Ishikawa (cell line): ENCODE measurements around the gene TGM2.

Experiments
- CEBPB ChIP-seq: IDR thresholded peaks from 2 replicates; pipeline ENCODE4 v1.6.1; 2012
- CREB1 ChIP-seq: IDR thresholded peaks from 2 replicates; pipeline ENCODE4 v1.6.1; 2012; ENCODE audit warnings: low read depth
- EGR1 ChIP-seq: IDR thresholded peaks from 2 replicates; pipeline ENCODE4 v1.6.1; 2012
- EP300 ChIP-seq: IDR thresholded peaks from 2 replicates; pipeline ENCODE4 v1.6.1; 2012; ENCODE audit warnings: borderline replicate concordance
- FOXM1 ChIP-seq: IDR thresholded peaks from 2 replicates; pipeline ENCODE4 v1.6.1; 2012; ENCODE audit warnings: low read depth, borderline replicate concordance
- MAX ChIP-seq: IDR thresholded peaks from 2 replicates; pipeline ENCODE4 v1.6.1; 2012
- NFIC ChIP-seq: IDR thresholded peaks from 2 replicates; pipeline ENCODE4 v1.6.1; 2012
- RAD21 ChIP-seq: IDR thresholded peaks from 2 replicates; pipeline ENCODE4 v1.6.1; 2012; ENCODE audit warnings: low read depth
- REST ChIP-seq: IDR thresholded peaks from 2 replicates; pipeline ENCODE4 v1.6.1; 2012; ENCODE audit warnings: low read depth, mild to moderate bottlenecking
- TAF1 ChIP-seq: IDR thresholded peaks from 2 replicates; pipeline ENCODE4 v1.6.1; 2012; ENCODE audit warnings: low read depth, mild to moderate bottlenecking
- TCF12 ChIP-seq: IDR thresholded peaks from 2 replicates; pipeline ENCODE4 v1.6.1; 2012; ENCODE audit warnings: low read depth
- TEAD4 ChIP-seq: IDR thresholded peaks from 2 replicates; pipeline ENCODE4 v1.6.1; 2012
- USF1 ChIP-seq: IDR thresholded peaks from 2 replicates; pipeline ENCODE4 v1.6.1; 2012
- YY1 ChIP-seq: IDR thresholded peaks from 2 replicates; pipeline ENCODE4 v1.6.1; 2012; ENCODE audit warnings: low read depth
- ZBTB7A ChIP-seq: IDR thresholded peaks from 2 replicates; pipeline ENCODE4 v1.6.1; 2012; ENCODE audit warnings: low read depth

TGM2 gene

GRCh38 chr20:38210741-38211140, 45.7 kb upstream of the TGM2 start:
- no peak for TF ChIP-seq CEBPB
- no peak for TF ChIP-seq TAF1
- no peak for TF ChIP-seq NFIC
- TF ChIP-seq YY1, result no peak
- no peak for TF ChIP-seq MAX
- TF ChIP-seq USF1, result no peak
- no peak for TF ChIP-seq TEAD4
- no peak for TF ChIP-seq EGR1
- TF ChIP-seq EP300, result no peak
- TF ChIP-seq ZBTB7A, result no peak
- no peak for TF ChIP-seq RAD21
- TF ChIP-seq CREB1, result no peak
- no peak for TF ChIP-seq FOXM1
- TF ChIP-seq REST, result no peak
- TF ChIP-seq TCF12, result no peak

GRCh38 chr20:38209736-38210405, 44.8 kb upstream of the TGM2 start:
- TF ChIP-seq TAF1, result no peak
- TF ChIP-seq FOXM1, result no peak
- no peak for TF ChIP-seq EGR1
- no peak for TF ChIP-seq EP300
- TF ChIP-seq CREB1, result no peak
- no peak for TF ChIP-seq YY1
- TF ChIP-seq MAX, result no peak
- TF ChIP-seq CEBPB, result no peak
- no peak for TF ChIP-seq RAD21

GRCh38 chr20:38209054-38209675, 44.1 kb upstream of the TGM2 start:
- TF ChIP-seq EGR1, result no peak
- no peak for TF ChIP-seq CEBPB
- TF ChIP-seq TCF12, result no peak
- no peak for TF ChIP-seq REST
- TF ChIP-seq NFIC, result no peak
- TF ChIP-seq RAD21, result no peak
- no peak for TF ChIP-seq TEAD4

GRCh38 chr20:38208523-38208922, 43.5 kb upstream of the TGM2 start:
- TF ChIP-seq FOXM1 (no peak), TAF1 (no peak), CEBPB (no peak), RAD21 (no peak), REST (no peak), EGR1 (no peak), TEAD4 (no peak), ZBTB7A (no peak), NFIC (no peak), TCF12 (no peak), USF1 (no peak), CREB1 (no peak), EP300 (no peak), YY1 (no peak), MAX (no peak)
